Right atrium auricular region (tissue), 2 donors: ENCODE measurements around the gene EIF3B. TPM values are rescaled to one million over a fixed set of nuclear protein-coding genes. Genes with fewer than 3 reads are reported as not detected.
"Not testable (repeated sequence)": the region's sequence is repeated elsewhere in the genome, so short reads cannot be mapped to it uniquely, and the experiment has no call there.

Source experiments
- DNase-seq: peaks from one replicate; pipeline ENCODE4 v3.0.0-alpha.2; 2019; ENCODE audit warnings: low spot score
- H3K27ac ChIP-seq, 2 donors: fragments of 200-600 bp; sonication (generic); 1 replicate in 1 of 2; 2 replicates in 1 of 2; pipeline ENCODE4 v1.5.1; 2016 to 2019
- H3K27me3 ChIP-seq, 2 donors: fragments of 200-600 bp; sonication (generic); one replicate each; pipeline versions ENCODE4 v1.5.1 to v1.6.0; 2017 to 2019
- H3K36me3 ChIP-seq: fragments of 200-600 bp; sonication (generic); one replicate; pipeline ENCODE4 v1.5.1; 2016
- H3K4me1 ChIP-seq, 2 donors: fragments of 200-600 bp; sonication (generic); one replicate each; pipeline versions ENCODE4 v1.5.1 to v1.6.0; 2017 to 2019
- H3K4me3 ChIP-seq, 2 donors: fragments of 200-600 bp; sonication (generic); 1 replicate in 1 of 2; 2 replicates in 1 of 2; pipeline ENCODE4 v1.5.1; 2017 to 2019; ENCODE audit warnings: mild to moderate bottlenecking in 1 of 2, moderate library complexity in 1 of 2
- H3K9me3 ChIP-seq, 2 donors: fragments of 200-600 bp; sonication (generic); one replicate each; pipeline ENCODE4 v1.5.1; 2019
- total RNA-seq, 2 donors: library from RNA; depleted of rRNA; stranded (reverse); fragments of >200 nt; gene quantifications; one replicate each; pipeline ENCODE4 v1.1.0, GENCODE V29; 2016
- TF ChIP-seq, protein P1 (sequence below), 2 donors: fragments of 200-600 bp; sonication (generic); IDR thresholded peaks; one replicate each; pipeline ENCODE4 v1.5.1; 2019; ENCODE audit warnings: antibody characterized with exemption in 2 of 2

Gene EIF3B
- total RNA-seq, 2 donors from 2014 or later: 51.4 to 66.9 TPM

DNA sequence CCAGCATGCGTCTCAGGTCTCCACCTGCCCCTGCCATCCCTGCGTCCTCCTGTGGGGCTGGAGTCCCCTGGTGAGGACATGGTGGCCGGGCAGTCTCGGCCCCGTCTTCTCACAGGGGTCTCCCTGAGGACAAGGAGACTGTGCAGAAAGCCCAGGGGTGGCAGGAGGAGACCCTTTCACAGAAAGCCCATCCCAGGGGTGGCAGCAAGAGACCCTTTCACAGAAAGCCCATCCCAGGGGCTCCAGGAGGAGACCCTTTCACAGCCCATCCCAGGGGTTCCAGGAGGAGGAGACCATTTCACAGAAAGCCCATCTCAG, 34.0 kb downstream of the EIF3B start:
- no peak for DNase-seq
- no peaks in the 10 kb centered on the region for H3K9me3 ChIP-seq
- no peak overlapping the region for H3K4me3 ChIP-seq
- peaks cover 0 to 5% of the 10 kb centered on the region in 2 donors for H3K4me1 ChIP-seq
- TF ChIP-seq, protein P1, sequence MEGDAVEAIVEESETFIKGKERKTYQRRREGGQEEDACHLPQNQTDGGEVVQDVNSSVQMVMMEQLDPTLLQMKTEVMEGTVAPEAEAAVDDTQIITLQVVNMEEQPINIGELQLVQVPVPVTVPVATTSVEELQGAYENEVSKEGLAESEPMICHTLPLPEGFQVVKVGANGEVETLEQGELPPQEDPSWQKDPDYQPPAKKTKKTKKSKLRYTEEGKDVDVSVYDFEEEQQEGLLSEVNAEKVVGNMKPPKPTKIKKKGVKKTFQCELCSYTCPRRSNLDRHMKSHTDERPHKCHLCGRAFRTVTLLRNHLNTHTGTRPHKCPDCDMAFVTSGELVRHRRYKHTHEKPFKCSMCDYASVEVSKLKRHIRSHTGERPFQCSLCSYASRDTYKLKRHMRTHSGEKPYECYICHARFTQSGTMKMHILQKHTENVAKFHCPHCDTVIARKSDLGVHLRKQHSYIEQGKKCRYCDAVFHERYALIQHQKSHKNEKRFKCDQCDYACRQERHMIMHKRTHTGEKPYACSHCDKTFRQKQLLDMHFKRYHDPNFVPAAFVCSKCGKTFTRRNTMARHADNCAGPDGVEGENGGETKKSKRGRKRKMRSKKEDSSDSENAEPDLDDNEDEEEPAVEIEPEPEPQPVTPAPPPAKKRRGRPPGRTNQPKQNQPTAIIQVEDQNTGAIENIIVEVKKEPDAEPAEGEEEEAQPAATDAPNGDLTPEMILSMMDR (IDR thresholded peaks at IDR 0.05): no peak
- no peak overlapping the region for H3K27ac ChIP-seq
- H3K36me3 ChIP-seq: no peaks in the 10 kb centered on the region
- no peaks in the 10 kb centered on the region for H3K27me3 ChIP-seq

DNA sequence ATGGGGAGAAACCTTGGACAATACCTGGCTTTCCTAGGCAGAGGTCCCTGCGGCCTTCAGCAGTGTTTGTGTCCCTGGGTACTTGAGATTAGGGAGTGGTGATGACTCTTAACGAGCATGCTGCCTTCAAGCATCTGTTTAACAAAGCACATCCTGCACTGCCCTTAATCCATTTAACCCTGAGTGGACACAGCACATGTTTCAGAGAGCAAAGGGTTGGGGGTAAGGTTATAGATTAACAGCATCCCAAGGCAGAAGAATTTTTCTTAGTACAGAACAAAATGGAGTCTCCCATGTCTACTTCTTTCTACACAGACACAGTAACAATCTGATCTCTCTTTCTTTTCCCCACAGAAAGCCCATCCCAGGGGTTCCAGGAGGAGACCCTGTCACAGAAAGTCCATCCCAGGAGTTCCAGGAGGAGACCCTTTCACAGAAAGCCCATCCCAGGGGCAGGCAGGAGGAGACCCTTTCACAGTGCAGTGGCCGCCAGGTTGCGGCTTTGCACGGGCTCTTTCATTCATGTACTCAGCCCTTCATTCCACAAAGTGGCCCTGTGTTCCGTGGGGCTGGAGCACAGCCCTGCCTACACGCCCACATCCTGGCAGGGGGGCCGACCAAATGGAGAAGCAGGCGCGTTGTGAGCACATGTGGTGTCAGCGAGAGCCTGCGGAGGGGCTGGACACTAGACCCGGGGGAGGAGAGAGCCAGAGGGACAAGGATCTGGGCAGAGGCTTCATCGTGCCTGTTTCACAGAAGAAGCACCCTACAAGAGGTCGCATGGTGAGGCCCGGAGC, 35.6 kb downstream of the EIF3B start:
- DNase-seq, H3K27ac ChIP-seq, H3K4me3 ChIP-seq, H3K36me3 ChIP-seq, H3K27me3 ChIP-seq, H3K4me1 ChIP-seq, H3K9me3 ChIP-seq: not testable (repeated sequence)

DNA sequence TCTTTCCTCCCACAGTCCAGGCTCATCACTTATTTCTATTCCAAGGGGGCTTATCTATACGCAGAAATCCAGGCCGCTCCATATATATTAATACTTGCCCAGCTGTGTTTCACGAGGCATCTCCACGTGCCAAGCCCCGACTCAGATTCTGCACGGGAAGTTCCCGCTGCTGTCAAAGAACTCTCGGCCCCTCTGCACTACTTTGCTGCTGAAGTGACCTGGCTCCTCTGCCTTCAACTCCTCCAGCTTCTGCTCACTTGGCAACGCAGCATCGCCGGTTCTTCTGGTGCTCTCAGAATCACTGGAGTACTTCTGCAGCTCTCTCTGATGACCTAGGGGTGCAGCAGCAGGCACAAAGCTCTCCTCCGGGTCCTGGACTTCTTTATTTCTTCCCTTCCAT, 39.1 kb downstream of the EIF3B start:
- no peak overlapping the region for H3K27ac ChIP-seq
- no peaks in the 10 kb centered on the region for H3K36me3 ChIP-seq
- TF ChIP-seq, protein P1 (IDR thresholded peaks at IDR 0.05): no peak
- no peak for DNase-seq
- H3K4me3 ChIP-seq: no peak overlapping the region
- no peaks in the 10 kb centered on the region for H3K9me3 ChIP-seq
- no peaks in the 10 kb centered on the region for H3K4me1 ChIP-seq
- H3K27me3 ChIP-seq: no peaks in the 10 kb centered on the region

DNA sequence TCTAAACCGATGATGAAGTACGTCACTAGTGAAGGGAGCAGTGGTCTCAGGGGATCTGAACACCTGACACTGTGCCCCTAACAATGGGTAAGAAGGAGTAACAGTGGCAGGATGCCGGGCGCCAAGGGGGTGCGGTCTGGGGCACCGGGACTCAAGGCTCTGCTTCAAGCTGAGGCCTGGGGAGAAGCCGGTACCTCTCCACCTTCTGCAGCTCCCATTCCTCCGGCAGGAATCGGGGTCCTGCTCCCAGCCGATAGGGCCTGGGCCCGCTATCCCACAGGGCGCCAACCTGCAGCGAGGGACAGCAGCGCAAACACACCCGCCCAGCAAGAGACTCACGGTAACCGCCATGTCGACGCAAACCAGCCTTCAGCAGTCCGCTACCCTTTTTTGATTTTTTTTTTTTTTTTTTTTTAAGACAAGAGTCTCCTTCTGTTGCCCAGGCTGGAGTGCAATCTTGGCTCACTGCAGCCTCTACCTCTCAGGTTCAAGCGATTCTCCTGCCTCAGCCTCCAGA, 40.0 kb downstream of the EIF3B start:
- H3K27me3 ChIP-seq: no peaks in the 10 kb centered on the region
- DNase-seq: no peak

DNA sequence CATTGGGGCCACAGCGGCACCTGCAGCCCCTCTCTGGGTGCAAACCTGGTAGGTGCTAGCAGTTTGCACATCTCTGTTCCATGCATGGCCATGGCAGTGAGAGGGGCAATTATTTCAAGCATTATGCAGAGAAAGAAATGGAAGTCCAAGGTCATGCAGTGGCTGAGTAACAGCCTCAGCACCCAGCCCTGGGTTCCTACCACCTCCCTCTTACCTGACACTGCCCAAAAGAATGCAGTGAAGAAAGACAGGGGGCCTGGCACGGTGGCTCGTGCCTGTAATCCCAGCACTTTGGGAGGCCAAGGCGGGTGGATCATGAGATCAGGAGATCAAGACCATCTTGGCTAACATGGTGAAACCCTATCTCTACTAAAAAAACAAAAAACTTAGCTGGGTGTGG, 43.9 kb downstream of the EIF3B start:
- TF ChIP-seq, protein P1 (IDR thresholded peaks at IDR 0.05): no peak
- no peak overlapping the region for H3K27ac ChIP-seq
- H3K36me3 ChIP-seq: no peaks in the 10 kb centered on the region

More for the DNA sequence above, 40.0 kb downstream of the EIF3B start:
- peaks cover 0 to 6% of the 10 kb centered on the region in 2 donors for H3K4me1 ChIP-seq
- no peaks in the 10 kb centered on the region for H3K9me3 ChIP-seq
- no peaks in the 10 kb centered on the region for H3K36me3 ChIP-seq
- TF ChIP-seq, protein P1 (IDR thresholded peaks at IDR 0.05): no peak
- H3K27ac ChIP-seq: no peak overlapping the region
- H3K4me3 ChIP-seq: no peak overlapping the region

DNA sequence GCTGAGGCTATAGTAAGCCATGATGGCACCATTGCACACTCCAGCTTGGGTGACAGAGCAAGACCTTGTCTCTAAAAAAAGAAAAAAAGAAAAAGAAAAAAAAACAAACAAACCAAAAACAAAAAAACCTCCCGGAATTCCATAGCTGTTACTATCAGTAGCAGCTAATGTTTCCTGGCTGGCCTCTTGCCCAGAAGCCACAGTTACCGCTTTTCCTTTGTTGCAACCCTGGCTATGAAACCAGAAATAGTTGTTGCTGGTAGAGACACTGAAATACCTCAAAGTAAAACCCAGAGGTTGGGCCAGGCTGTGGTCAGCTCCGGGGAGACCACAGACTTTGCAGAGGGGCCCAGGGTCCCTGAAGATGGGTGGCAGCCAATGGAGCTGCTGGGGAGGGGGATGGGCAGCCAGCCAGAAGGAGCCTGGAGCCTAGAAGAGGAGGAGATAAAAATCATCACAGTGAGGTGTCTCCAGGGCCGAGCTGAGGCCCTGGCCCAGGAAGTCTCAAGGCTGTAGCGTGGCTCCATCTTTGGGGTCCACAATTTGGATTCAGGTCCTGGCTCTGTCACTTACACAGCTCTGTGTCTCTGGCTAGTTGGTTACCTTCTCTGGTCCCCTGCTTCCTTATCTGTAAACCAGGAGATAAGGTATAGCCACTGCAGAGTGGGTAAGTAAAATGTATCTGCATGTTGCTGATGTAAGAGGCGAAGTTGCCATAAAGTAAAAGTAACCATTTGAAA, 45.4 kb downstream of the EIF3B start:
- TF ChIP-seq, protein P1 (IDR thresholded peaks at IDR 0.05): no peak
- Histone ChIP-seq H3K27ac (peak overlapping the region; percentile 57 to 73), H3K4me1 (peaks cover 0 to 45% of the 10 kb centered on the region in 2 donors), H3K27me3 (no peaks in the 10 kb centered on the region), H3K4me3 (no peak overlapping the region), H3K36me3 (no peaks in the 10 kb centered on the region), H3K9me3 (no peaks in the 10 kb centered on the region)
- peak; percentile 90 for DNase-seq

More for the DNA sequence above, 43.9 kb downstream of the EIF3B start:
- DNase-seq: no peak
- Histone ChIP-seq H3K4me1 (peaks cover 0 to 34% of the 10 kb centered on the region in 2 donors), H3K4me3 (no peak overlapping the region), H3K27me3 (no peaks in the 10 kb centered on the region), H3K9me3 (no peaks in the 10 kb centered on the region)
